Adrenal gland (tissue), 5 donors: ENCODE results near the gene SCAPER.

Experiments used
- CTCF ChIP-seq, 6 experiments: fragments of 450-650 bp in 4 of 6; fragments of 200-600 bp in 2 of 6; sonication (generic) in 1 of 6; IDR thresholded peaks; 1 replicate in 5 of 6; 2 replicates in 1 of 6; pipeline versions ENCODE4 v1.5.1 to v1.8.0; 2016 to 2021; ENCODE audit warnings: antibody characterized with exemption in 6 of 6, mild to moderate bottlenecking in 2 of 6, moderate library complexity in 1 of 6
- POLR2A ChIP-seq, 2 donors: fragments of 450-650 bp; IDR thresholded peaks; one replicate each; pipeline ENCODE4 v1.6.1; 2017; ENCODE audit warnings: antibody characterized with exemption in 2 of 2, mild to moderate bottlenecking in 2 of 2, moderate library complexity in 1 of 2
- donor health status: DM: no; HTN: no; CAD: no.

GRCh38 chr15:76344893-76345582 lies 560.1 kb downstream of the SCAPER start:
- TF ChIP-seq CTCF (IDR thresholded peaks at IDR 0.05) (no peak), POLR2A (IDR thresholded peaks at IDR 0.05) (no peak)
